Heart left ventricle (tissue), 13 donors: ENCODE data around the gene TTC39C.
"Not testable (repeated sequence)": the region's sequence is repeated elsewhere in the genome, so short reads cannot be mapped to it uniquely, and the experiment has no call there.

Experiments
- POLR2A ChIP-seq, 2 donors: fragments of 450-650 bp; IDR thresholded peaks; one replicate each; pipeline ENCODE4 v1.6.1; 2017; ENCODE audit warnings: antibody characterized with exemption in 2 of 2, mild to moderate bottlenecking in 2 of 2, moderate library complexity in 2 of 2
- TF ChIP-seq, protein P1 (sequence below), 12 donors: fragments of 200-600 bp; sonication (generic) in 4 of 12; IDR thresholded peaks; one replicate each; pipeline versions ENCODE4 v1.5.0 to v1.8.0; 2018 to 2022; ENCODE audit warnings: antibody characterized with exemption in 12 of 12, mild to moderate bottlenecking in 5 of 12
- donor health status: ischemic (EF 13 %, LVEDD 7.1; RV severe dilation, severe dysfunction).
- donor health status: DM: no; HTN: yes; CAD: no.
- donor health status: DM: no; HTN: no; CAD: no.
- donor health status: ischemic (EF 25% LVEDD 6.9; RV normal size, moderate dysfunction).
- donor health status: ischemic (EF 25% LVEDD 5.7; RV mildly dilated, moderate dysfunction).
- donor health status: ischemic (EF 35%, LVEDD 5.7; RV mildly dilated, moderate dysfunction).
- donor health status: nonischemic (EF 11% LVEDD 7.7; RV severe dilation, severe dysfunction).
- donor health status: DM: yes; HTN: yes; CAD: no.
- donor health status: PGD.
- donor health status: ischemic (EF 29% LVEDD 5.4; RV normal size, mild dysfunction).
- donor health status: nonischemic (EF 23%, LVEDD 6.1; RV moderate dilation, normal function).

- TF ChIP-seq, protein P1, sequence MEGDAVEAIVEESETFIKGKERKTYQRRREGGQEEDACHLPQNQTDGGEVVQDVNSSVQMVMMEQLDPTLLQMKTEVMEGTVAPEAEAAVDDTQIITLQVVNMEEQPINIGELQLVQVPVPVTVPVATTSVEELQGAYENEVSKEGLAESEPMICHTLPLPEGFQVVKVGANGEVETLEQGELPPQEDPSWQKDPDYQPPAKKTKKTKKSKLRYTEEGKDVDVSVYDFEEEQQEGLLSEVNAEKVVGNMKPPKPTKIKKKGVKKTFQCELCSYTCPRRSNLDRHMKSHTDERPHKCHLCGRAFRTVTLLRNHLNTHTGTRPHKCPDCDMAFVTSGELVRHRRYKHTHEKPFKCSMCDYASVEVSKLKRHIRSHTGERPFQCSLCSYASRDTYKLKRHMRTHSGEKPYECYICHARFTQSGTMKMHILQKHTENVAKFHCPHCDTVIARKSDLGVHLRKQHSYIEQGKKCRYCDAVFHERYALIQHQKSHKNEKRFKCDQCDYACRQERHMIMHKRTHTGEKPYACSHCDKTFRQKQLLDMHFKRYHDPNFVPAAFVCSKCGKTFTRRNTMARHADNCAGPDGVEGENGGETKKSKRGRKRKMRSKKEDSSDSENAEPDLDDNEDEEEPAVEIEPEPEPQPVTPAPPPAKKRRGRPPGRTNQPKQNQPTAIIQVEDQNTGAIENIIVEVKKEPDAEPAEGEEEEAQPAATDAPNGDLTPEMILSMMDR (IDR thresholded peaks at IDR 0.05), result not testable (repeated sequence)
- TF ChIP-seq POLR2A (IDR thresholded peaks at IDR 0.05), result not testable (repeated sequence)
Measured at GRCh38 chr18:24028946-24029345, 14.4 kb downstream of the TTC39C start.
